SK-N-SH (cell line): Measurements from ENCODE around the gene COMT.
"Not testable (repeated sequence)": the region's sequence is repeated elsewhere in the genome, so short reads cannot be mapped to it uniquely, and the experiment has no call there.

Experiments
- CHD2 ChIP-seq: fragments of 150-350 bp; IDR thresholded peaks from 2 replicates; pipeline ENCODE4 v1.6.1; 2018; ENCODE audit warnings: low read length; ENCODE audit not compliant: partially characterized antibody
- CTCF ChIP-seq: fragments of 200-600 bp; sonication (generic); IDR thresholded peaks from 2 replicates; pipeline ENCODE4 v1.6.1; 2017; ENCODE audit warnings: antibody characterized with exemption, mild to moderate bottlenecking, moderate library complexity
- POLR2AphosphoS5 ChIP-seq: IDR thresholded peaks from 2 replicates; pipeline ENCODE4 v1.6.1; 2012; ENCODE audit warnings: low read depth, low read length
- REST ChIP-seq: IDR thresholded peaks from 2 replicates; pipeline ENCODE4 v1.6.1; 2012; ENCODE audit warnings: mild to moderate bottlenecking, low read depth, low read length, moderate library complexity
- SMC3 ChIP-seq: IDR thresholded peaks from 2 replicates; pipeline ENCODE4 v1.6.1; 2012; ENCODE audit warnings: low read depth, low read length, improper control_type of control experiment
- TEAD4 ChIP-seq: IDR thresholded peaks from 2 replicates; pipeline ENCODE4 v1.4.0; 2012; ENCODE audit warnings: mild to moderate bottlenecking, borderline replicate concordance; ENCODE audit not compliant: insufficient read depth
- USF1 ChIP-seq: IDR thresholded peaks from 2 replicates; pipeline ENCODE4 v1.4.0; 2012; ENCODE audit warnings: low read depth, borderline replicate concordance
- YY1 ChIP-seq: IDR thresholded peaks from 2 replicates; pipeline ENCODE4 v1.4.0; 2012; ENCODE audit warnings: low read depth, mild to moderate bottlenecking

GRCh38 chr22:19935123-19935718, 6.4 kb upstream of the COMT start:
- not testable (repeated sequence) for TF ChIP-seq CTCF, CHD2, TEAD4, POLR2AphosphoS5, USF1, SMC3, YY1, REST
